Hepatocyte (in vitro differentiated cells): ENCODE results near the gene SUPT20HL2.

Experiments
- EZH2 ChIP-seq: fragments of 200-600 bp; sonication (generic); IDR thresholded peaks from 2 replicates; pipeline ENCODE4 v1.6.1; 2016; ENCODE audit warnings: antibody characterized with exemption, mild to moderate bottlenecking, borderline replicate concordance
- EZH2phosphoT487 ChIP-seq: fragments of 200-600 bp; sonication (generic); IDR thresholded peaks from one replicate; pipeline ENCODE4 v1.6.1; 2018; ENCODE audit warnings: antibody characterized with exemption, mild to moderate bottlenecking, low read depth, moderate library complexity; ENCODE audit not compliant: unreplicated experiment, severe bottlenecking
- TF ChIP-seq, protein P1 (sequence below): fragments of 200-600 bp; sonication (generic); IDR thresholded peaks from 2 replicates; pipeline ENCODE4 v1.5.1; 2016; ENCODE audit warnings: antibody characterized with exemption, mild to moderate bottlenecking; ENCODE audit not compliant: poor library complexity

DNA sequence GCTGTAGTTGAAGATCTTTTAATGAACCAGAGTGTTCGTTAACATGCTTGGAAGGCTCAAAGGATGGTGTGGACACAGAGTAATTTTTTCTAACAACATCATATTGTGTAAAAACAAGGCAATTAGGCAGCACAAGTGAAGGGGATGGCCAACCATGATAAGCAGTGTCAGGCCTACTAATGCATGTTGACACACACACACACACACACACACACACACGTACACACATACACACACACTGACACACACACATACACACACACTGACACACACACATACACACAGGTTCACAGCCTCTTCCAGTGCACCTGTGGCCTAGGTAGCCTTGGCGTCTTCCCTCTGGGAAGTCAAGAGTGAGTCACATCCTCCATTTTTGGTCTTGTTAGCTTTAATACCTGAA lies 46.4 kb upstream of the SUPT20HL2 start, which contains the start of gene SUPT20HL1:
- TF ChIP-seq EZH2phosphoT487 (no peak), EZH2 (no peak)
- TF ChIP-seq, protein P1, sequence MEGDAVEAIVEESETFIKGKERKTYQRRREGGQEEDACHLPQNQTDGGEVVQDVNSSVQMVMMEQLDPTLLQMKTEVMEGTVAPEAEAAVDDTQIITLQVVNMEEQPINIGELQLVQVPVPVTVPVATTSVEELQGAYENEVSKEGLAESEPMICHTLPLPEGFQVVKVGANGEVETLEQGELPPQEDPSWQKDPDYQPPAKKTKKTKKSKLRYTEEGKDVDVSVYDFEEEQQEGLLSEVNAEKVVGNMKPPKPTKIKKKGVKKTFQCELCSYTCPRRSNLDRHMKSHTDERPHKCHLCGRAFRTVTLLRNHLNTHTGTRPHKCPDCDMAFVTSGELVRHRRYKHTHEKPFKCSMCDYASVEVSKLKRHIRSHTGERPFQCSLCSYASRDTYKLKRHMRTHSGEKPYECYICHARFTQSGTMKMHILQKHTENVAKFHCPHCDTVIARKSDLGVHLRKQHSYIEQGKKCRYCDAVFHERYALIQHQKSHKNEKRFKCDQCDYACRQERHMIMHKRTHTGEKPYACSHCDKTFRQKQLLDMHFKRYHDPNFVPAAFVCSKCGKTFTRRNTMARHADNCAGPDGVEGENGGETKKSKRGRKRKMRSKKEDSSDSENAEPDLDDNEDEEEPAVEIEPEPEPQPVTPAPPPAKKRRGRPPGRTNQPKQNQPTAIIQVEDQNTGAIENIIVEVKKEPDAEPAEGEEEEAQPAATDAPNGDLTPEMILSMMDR: no peak
